ENCODE measurements around the gene RTTN.

Gene RTTN

DNA sequence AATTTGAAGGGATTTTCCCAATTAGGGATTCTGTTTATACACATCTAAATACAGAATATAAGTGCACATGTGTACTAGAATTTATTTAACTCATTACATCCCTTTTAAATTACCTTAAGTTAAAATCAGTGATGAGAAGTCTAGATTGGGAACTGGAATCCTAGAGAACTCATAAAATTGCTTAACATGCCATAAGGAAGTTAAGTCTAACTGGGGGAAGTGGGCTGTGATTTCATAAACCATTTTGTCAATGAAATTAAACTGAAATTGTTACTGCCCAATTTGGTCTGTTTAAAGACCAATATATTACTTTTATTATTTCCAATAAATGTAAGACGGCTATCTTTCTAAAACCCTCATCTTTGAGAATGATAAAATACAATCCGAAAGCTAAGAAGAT is 185.5 kb downstream of the RTTN start:
- no peak for DNase-seq (ENCODE audit: extremely low read depth, low read depth)
- TF ChIP-seq, protein P1, sequence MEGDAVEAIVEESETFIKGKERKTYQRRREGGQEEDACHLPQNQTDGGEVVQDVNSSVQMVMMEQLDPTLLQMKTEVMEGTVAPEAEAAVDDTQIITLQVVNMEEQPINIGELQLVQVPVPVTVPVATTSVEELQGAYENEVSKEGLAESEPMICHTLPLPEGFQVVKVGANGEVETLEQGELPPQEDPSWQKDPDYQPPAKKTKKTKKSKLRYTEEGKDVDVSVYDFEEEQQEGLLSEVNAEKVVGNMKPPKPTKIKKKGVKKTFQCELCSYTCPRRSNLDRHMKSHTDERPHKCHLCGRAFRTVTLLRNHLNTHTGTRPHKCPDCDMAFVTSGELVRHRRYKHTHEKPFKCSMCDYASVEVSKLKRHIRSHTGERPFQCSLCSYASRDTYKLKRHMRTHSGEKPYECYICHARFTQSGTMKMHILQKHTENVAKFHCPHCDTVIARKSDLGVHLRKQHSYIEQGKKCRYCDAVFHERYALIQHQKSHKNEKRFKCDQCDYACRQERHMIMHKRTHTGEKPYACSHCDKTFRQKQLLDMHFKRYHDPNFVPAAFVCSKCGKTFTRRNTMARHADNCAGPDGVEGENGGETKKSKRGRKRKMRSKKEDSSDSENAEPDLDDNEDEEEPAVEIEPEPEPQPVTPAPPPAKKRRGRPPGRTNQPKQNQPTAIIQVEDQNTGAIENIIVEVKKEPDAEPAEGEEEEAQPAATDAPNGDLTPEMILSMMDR (IDR thresholded peaks at IDR 0.05; ENCODE audit: low read depth, low read length, missing control alignments): no peak
- no peak overlapping the region for H3K4me3 ChIP-seq (replicated peaks; ENCODE audit: low read depth, low read length)

DNA sequence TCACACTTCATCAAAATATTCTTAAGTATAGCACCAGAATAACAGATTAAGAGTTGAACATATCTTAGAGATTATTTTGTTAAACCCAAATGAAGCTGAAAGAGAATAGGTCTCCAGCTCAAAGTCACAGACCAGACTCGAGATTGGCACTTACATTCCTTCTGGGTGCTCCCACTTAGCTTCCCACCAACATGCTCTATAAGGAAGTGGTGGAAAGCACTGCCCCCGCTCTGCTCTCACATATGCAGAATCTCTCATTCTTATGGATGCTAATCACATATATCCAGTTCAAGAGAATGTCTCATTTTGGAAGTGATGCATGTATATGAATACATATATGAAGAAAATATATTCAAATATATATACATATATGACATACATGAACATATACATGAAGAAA is 186.4 kb downstream of the RTTN start:
- no peak for DNase-seq (ENCODE audit: extremely low read depth, low read depth)
- no peak overlapping the region for H3K4me3 ChIP-seq (replicated peaks; ENCODE audit: low read depth, low read length)
- TF ChIP-seq, protein P1 (IDR thresholded peaks at IDR 0.05; ENCODE audit: low read depth, low read length, missing control alignments): no peak

DNA sequence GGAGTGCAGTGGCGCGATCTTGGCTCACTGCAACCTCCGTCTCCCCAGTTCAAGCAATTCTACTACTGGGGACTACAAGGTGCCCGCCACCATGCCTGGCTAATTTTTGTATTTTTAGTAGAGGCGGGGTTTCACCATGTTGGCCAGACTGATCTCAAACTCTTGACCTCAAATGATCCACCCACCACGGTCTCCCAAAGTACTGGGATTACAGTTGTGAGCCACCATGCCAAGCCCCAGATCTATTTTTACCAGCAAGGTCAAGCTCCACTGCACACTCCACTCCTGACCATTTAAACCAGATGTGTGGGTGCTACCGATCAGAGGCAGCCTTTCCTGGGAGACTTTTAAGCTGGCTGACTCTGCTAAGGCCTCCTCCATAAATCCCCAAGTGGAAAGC is 190.4 kb downstream of the RTTN start:
- DNase-seq (ENCODE audit: extremely low read depth, low read depth): no peak
- TF ChIP-seq, protein P1 (IDR thresholded peaks at IDR 0.05; ENCODE audit: low read depth, low read length, missing control alignments): no peak
- no peak overlapping the region for H3K4me3 ChIP-seq (replicated peaks; ENCODE audit: low read depth, low read length)

DNA sequence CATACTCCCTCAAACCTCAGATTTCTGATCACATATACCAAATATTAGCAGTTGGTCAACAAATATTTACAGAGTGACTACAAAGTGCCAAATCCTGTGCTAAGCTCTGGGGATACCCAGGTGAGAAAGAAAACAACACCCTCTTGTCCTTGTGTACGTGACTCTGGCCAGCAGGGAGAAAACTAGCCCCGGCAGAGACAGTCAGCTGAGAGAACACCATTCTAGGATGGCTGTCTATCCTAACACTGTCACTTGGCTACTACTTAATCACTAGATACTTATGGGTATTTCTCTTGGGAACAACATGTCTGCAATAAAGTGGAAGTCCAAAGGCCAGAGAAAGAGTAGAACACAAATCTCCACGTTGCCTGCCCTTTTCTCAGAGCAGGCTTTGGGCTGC is 199.9 kb downstream of the RTTN start:
- no peak for DNase-seq (ENCODE audit: extremely low read depth, low read depth)
- TF ChIP-seq, protein P1 (IDR thresholded peaks at IDR 0.05; ENCODE audit: low read depth, low read length, missing control alignments): no peak
- H3K4me3 ChIP-seq (replicated peaks; ENCODE audit: low read depth, low read length): no peak overlapping the region

DNA sequence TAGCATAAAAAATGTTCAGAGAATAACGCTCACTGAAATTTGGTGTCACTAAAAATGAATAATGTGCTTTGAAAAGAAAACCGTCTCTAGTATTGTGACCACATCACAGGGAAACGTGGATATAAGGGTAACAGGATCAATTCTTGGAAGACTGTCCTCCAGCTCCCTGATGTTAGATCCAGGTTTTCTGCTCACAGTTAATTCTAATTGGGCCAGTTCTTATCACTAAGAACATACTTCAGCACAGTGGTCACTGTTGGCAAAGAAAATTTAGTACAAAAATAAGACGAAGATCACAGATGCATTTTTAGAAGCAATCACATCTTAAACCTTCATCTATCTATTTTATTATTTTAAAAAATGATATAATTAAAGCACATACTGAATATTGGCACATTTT is 200.8 kb downstream of the RTTN start:
- TF ChIP-seq, protein P1 (IDR thresholded peaks at IDR 0.05; ENCODE audit: low read depth, low read length, missing control alignments): no peak
- no peak overlapping the region for H3K4me3 ChIP-seq (replicated peaks; ENCODE audit: low read depth, low read length)
- DNase-seq (ENCODE audit: extremely low read depth, low read depth): no peak

DNA sequence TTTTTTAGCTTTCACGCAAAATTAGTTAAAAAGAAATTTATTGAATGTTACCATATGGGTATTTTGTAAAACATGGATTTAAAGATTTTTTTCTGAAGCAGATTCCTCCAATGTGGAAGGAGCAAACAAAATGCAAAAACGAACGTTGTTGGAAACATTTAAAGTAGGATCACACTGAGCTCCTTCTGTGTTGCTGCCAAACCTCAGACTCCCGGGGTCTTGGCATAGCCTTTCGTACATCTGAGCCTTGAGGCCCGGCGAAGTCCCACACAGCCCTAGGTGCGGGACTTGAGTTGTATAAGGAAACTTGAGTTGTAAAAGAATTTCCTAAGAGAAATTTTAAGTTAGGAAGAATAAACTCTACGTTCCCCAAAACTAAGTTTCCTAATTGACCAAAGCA is 205.8 kb downstream of the RTTN start:
- TF ChIP-seq, protein P1 (IDR thresholded peaks at IDR 0.05; ENCODE audit: low read depth, low read length, missing control alignments): no peak
- DNase-seq (ENCODE audit: extremely low read depth, low read depth): no peak
- no peak overlapping the region for H3K4me3 ChIP-seq (replicated peaks; ENCODE audit: low read depth, low read length)

DNA sequence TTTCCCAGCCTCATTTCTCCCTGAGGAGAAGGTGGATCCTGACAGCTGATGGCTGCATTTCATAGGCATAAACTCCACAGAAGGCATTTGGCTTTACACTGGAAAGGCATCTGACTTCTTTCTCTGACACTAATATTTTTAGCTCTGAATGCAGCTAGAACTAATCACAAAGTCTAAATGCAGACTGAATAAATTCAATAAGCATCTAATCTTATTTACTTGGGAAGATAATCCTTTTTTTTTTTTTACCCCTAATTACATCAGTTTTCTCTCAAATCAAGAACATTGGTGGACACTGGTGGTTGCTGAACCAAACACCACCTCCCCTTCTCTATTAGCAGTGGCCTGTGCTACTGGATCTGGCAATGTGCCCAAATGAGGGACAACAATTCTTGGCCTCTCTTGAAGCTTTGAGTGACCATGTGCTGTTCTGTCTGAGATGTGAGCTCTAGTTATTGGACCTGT is 206.9 kb downstream of the RTTN start:
- DNase-seq (ENCODE audit: extremely low read depth, low read depth): no peak

More for the DNA sequence above, 206.9 kb downstream of the RTTN start:
- no peak overlapping the region for H3K4me3 ChIP-seq (replicated peaks; ENCODE audit: low read depth, low read length)
- TF ChIP-seq, protein P1 (IDR thresholded peaks at IDR 0.05; ENCODE audit: low read depth, low read length, missing control alignments): no peak
